Endothelial cell of umbilical vein (primary cell): ENCODE measurements around the gene MYO1A.

Experiments
- POLR2A ChIP-seq: IDR thresholded peaks from 2 replicates; pipeline ENCODE4 v1.6.1; 2012; ENCODE audit warnings: low read depth, mild to moderate bottlenecking, control low read depth, low read length
- TF ChIP-seq, protein P1 (sequence below), 2 donors: IDR thresholded peaks; 1 replicate in 1 of 2; 2 replicates in 1 of 2; pipeline ENCODE4 v1.5.1; 2011; ENCODE audit warnings: low read length in 2 of 2, mild to moderate bottlenecking in 2 of 2, moderate library complexity in 2 of 2, control low read depth in 1 of 2, inconsistent platforms in 1 of 2, low read depth in 1 of 2; ENCODE audit not compliant: insufficient read depth in 1 of 2; ENCODE audit errors: extremely low read depth in 1 of 2
- TF ChIP-seq, protein P2 (sequence below): IDR thresholded peaks from 2 replicates; pipeline ENCODE4 v1.6.1; 2011; ENCODE audit not compliant: insufficient read depth, insufficient read length

DNA sequence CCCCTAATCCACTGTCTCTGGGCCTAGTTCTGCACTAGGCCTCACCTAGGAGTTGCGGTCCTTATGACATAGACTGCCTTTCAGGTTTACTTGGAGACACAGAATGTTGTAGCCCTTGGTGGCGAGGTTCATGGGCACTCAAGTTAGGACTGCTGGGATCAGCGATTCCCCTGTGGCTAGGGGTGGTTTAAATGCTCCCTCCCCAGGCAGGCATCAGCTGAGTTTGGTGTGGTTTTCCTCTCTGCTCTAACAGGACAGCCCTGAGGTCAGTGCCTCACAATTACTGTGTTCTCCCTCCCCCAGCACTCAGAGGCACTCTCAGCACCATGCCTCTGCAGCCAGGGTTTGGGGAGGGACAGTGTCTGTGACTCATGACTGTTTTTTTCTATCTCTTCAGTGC lies 70.3 kb downstream of the MYO1A start:
- TF ChIP-seq, protein P1, sequence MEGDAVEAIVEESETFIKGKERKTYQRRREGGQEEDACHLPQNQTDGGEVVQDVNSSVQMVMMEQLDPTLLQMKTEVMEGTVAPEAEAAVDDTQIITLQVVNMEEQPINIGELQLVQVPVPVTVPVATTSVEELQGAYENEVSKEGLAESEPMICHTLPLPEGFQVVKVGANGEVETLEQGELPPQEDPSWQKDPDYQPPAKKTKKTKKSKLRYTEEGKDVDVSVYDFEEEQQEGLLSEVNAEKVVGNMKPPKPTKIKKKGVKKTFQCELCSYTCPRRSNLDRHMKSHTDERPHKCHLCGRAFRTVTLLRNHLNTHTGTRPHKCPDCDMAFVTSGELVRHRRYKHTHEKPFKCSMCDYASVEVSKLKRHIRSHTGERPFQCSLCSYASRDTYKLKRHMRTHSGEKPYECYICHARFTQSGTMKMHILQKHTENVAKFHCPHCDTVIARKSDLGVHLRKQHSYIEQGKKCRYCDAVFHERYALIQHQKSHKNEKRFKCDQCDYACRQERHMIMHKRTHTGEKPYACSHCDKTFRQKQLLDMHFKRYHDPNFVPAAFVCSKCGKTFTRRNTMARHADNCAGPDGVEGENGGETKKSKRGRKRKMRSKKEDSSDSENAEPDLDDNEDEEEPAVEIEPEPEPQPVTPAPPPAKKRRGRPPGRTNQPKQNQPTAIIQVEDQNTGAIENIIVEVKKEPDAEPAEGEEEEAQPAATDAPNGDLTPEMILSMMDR (IDR thresholded peaks at IDR 0.05; ENCODE audit: extremely low read depth in 1 of 2, insufficient read depth in 1 of 2, low read depth in 1 of 2, low read length in 2 of 2) = no peak
- TF ChIP-seq POLR2A = no peak
- TF ChIP-seq, protein P2, sequence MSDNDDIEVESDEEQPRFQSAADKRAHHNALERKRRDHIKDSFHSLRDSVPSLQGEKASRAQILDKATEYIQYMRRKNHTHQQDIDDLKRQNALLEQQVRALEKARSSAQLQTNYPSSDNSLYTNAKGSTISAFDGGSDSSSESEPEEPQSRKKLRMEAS = no peak
